Keratinocyte (primary cell): ENCODE results near the gene MTHFR. TPM values are rescaled to one million over a fixed set of nuclear protein-coding genes. Genes with fewer than 3 reads are reported as not detected.

ENCODE experiments used
- DNase-seq: peaks from one replicate; pipeline ENCODE4 v3.0.0-alpha.2; 2011; ENCODE audit warnings: low read depth, missing footprints, low spot score
- FAIRE-seq: peaks from 2 replicates; lab custom pipeline; 2011; peaks lifted over from hg19 to GRCh38; lab: Jason Lieb, UNC
- H2AFZ ChIP-seq: 2 replicates; pipeline ENCODE4 v1.6.0; 2012; ENCODE audit warnings: low read length, control low read depth, inconsistent platforms; ENCODE audit not compliant: control insufficient read depth
- H3K27ac ChIP-seq: 2 replicates; pipeline ENCODE4 v1.5.1; 2011; ENCODE audit warnings: low read length; ENCODE audit not compliant: control insufficient read depth, insufficient read depth
- H3K27me3 ChIP-seq: 3 replicates; pipeline ENCODE4 v1.6.0; 2011; ENCODE audit warnings: low read length; ENCODE audit not compliant: control insufficient read depth, insufficient read depth; ENCODE audit errors: extremely low read depth
- H3K36me3 ChIP-seq, 2 experiments: 2 replicates in 1 of 2; 3 replicates in 1 of 2; pipeline ENCODE4 v1.5.1; 2011; ENCODE audit warnings: low read length in 2 of 2, mild to moderate bottlenecking in 1 of 2; ENCODE audit not compliant: control insufficient read depth in 2 of 2, insufficient read depth in 2 of 2; ENCODE audit errors: extremely low read depth in 1 of 2
- H3K4me1 ChIP-seq: 3 replicates; pipeline ENCODE4 v1.5.1; 2011; ENCODE audit warnings: low read length; ENCODE audit not compliant: control insufficient read depth, insufficient read depth; ENCODE audit errors: extremely low read depth
- H3K4me2 ChIP-seq: 3 replicates; pipeline ENCODE4 v1.6.0; 2011; ENCODE audit warnings: low read depth, low read length; ENCODE audit not compliant: control insufficient read depth, insufficient read depth; ENCODE audit errors: extremely low read depth
- H3K4me3 ChIP-seq, 3 experiments: fragments of 200-600 bp in 1 of 3; sonication (generic) in 1 of 3; 2 replicates in 2 of 3; 3 replicates in 1 of 3; pipeline ENCODE4 v1.5.1; 2011 to 2016; ENCODE audit warnings: low read length in 3 of 3, mild to moderate bottlenecking in 3 of 3, control low read depth in 2 of 3, inconsistent platforms in 1 of 3, low read depth in 1 of 3, mixed read lengths in 1 of 3, mixed run types in 1 of 3, moderate library complexity in 1 of 3; ENCODE audit not compliant: control insufficient read depth in 2 of 3, insufficient read depth in 2 of 3; ENCODE audit errors: extremely low read depth in 1 of 3
- H3K79me2 ChIP-seq: 2 replicates; pipeline ENCODE4 v1.6.0; 2012; ENCODE audit warnings: low read length; ENCODE audit not compliant: control insufficient read depth, insufficient read depth
- H3K9ac ChIP-seq: 3 replicates; pipeline ENCODE4 v1.6.0; 2011; ENCODE audit warnings: low read length; ENCODE audit not compliant: control insufficient read depth, insufficient read depth; ENCODE audit errors: extremely low read depth
- H3K9me1 ChIP-seq: 3 replicates; pipeline ENCODE4 v1.6.0; 2011; ENCODE audit warnings: low read length; ENCODE audit not compliant: control insufficient read depth, insufficient read depth; ENCODE audit errors: extremely low read depth
- H3K9me3 ChIP-seq: 2 replicates; pipeline ENCODE4 v1.5.1; 2012; ENCODE audit warnings: low read depth, low read length; ENCODE audit not compliant: control insufficient read depth
- H4K20me1 ChIP-seq: 3 replicates; pipeline ENCODE4 v1.6.0; 2011; ENCODE audit warnings: low read length; ENCODE audit not compliant: control insufficient read depth, insufficient read depth; ENCODE audit errors: extremely low read depth
- CTCF ChIP-seq, 3 experiments: IDR thresholded peaks in 1 of 3; conservative IDR thresholded peaks in 1 of 3; optimal IDR thresholded peaks in 1 of 3; 2 replicates in 2 of 3; 3 replicates in 1 of 3; pipeline versions ENCODE3 to v1.5.1; 2011; ENCODE audit warnings: low read length in 3 of 3, mild to moderate bottlenecking in 3 of 3, moderate library complexity in 2 of 3, control low read depth in 1 of 3, inconsistent platforms in 1 of 3; ENCODE audit not compliant: insufficient read depth in 2 of 3; ENCODE audit errors: extremely low read depth in 1 of 3
- EZH2 ChIP-seq: IDR thresholded peaks from one replicate; pipeline ENCODE4 v1.6.1; 2012; ENCODE audit warnings: inconsistent platforms, mild to moderate bottlenecking, low read length, moderate library complexity
- dilution Hi-C: fragments of 300-500 bp; cut with MboI; formaldehyde crosslinking; loops from one replicate; pipeline ENCODE4 v1.7.0; 2020; ENCODE audit warnings: low sequenced_read_pairs; ENCODE audit not compliant: extremely low pct_ligation_motif_present
- polyA plus RNA-seq, 5 experiments: library from polyadenylated mRNA; depleted of rRNA in 3 of 5; stranded (reverse) in 3 of 5; stranded (forward) in 1 of 5; unstranded in 1 of 5; fragments of >200 nt; gene quantifications; 1 replicate in 1 of 5; 2 replicates in 3 of 5; 3 replicates in 1 of 5; pipeline versions ENCODE4 v1.2.1 to v1.2.3, GENCODE V29; 2011 to 2012; ENCODE audit warnings: missing spikeins in 2 of 5, low read depth in 1 of 5, low replicate concordance in 1 of 5

Gene MTHFR
- polyA plus RNA-seq, 1 donor (not counting 4 experiments of a cell fraction or from before 2014, with no cell fraction given): 5.2 TPM

GRCh38 chr1:11835441-11836225 lies 29.9 kb upstream of the MTHFR start:
- H3K9me3 ChIP-seq: no peaks in the 10 kb centered on the region
- H3K9me1 ChIP-seq: no peaks in the 10 kb centered on the region
- peaks cover 3% of the 10 kb centered on the region for H4K20me1 ChIP-seq
- peaks cover 61 to 63% of the 10 kb centered on the region in 2 experiments for H3K36me3 ChIP-seq
- no peak for DNase-seq
- no peak overlapping the region for H3K4me2 ChIP-seq
- FAIRE-seq: no peak
- H3K4me3 ChIP-seq: no peak overlapping the region
- H3K9ac ChIP-seq: no peak overlapping the region
- TF ChIP-seq EZH2 (no peak), CTCF (optimal IDR thresholded peaks at IDR 0.05 in 1 of 3, IDR thresholded peaks at IDR 0.05 in 1 of 3, conservative IDR thresholded peaks at IDR 0.05 in 1 of 3; ENCODE audit: extremely low read depth in 1 of 3, insufficient read depth in 2 of 3, low read length in 3 of 3) (no peak)
- H3K4me1 ChIP-seq: no peaks in the 10 kb centered on the region
- no peaks in the 10 kb centered on the region for H3K79me2 ChIP-seq
- no peak overlapping the region for H2AFZ ChIP-seq
- H3K27me3 ChIP-seq: no peaks in the 10 kb centered on the region
- H3K27ac ChIP-seq: no peak overlapping the region
- dilution Hi-C loops: no loop called here

- Histone ChIP-seq H3K79me2 (no peaks in the 10 kb centered on the region), H2AFZ (no peak overlapping the region), H3K4me1 (no peaks in the 10 kb centered on the region), H3K27me3 (no peaks in the 10 kb centered on the region), H3K9me3 (no peaks in the 10 kb centered on the region), H3K4me3 (no peak overlapping the region), H3K27ac (no peak overlapping the region), H3K4me2 (no peak overlapping the region), H3K9ac (no peak overlapping the region), H4K20me1 (peaks cover 3% of the 10 kb centered on the region), H3K36me3 (peaks cover 58 to 60% of the 10 kb centered on the region in 2 experiments), H3K9me1 (no peaks in the 10 kb centered on the region)
- dilution Hi-C loops: no loop called here
- DNase-seq (no peak), FAIRE-seq (no peak)
- TF ChIP-seq EZH2: no peak
These were observed 28.1 kb upstream of the MTHFR start for GRCh38 chr1:11833900-11834299.
